K562 (cell line): Measurements from ENCODE around the gene ZKSCAN5. TPM values are rescaled to one million over a fixed set of nuclear protein-coding genes. Genes with fewer than 3 reads are reported as not detected.

ENCODE experiments used
- CBX1 ChIP-seq: sonication (generic); IDR thresholded peaks from 2 replicates; pipeline ENCODE4 v1.6.1; 2016; ENCODE audit warnings: antibody characterized with exemption, low read depth, mild to moderate bottlenecking
- CREB3 ChIP-seq: fragments of 450-650 bp; conservative IDR thresholded peaks from 2 replicates; pipeline ENCODE4 v1.6.1; 2016; ENCODE audit warnings: missing genetic modification characterization, low read depth, mild to moderate bottlenecking, missing compliant biosample characterization, moderate library complexity
- E2F1 ChIP-seq: sonication (generic); formaldehyde crosslinking; IDR thresholded peaks from 2 replicates; pipeline ENCODE4 v1.8.1; 2023; ENCODE audit warnings: mild to moderate bottlenecking, missing genetic modification reagents, moderate library complexity
- ELF2 ChIP-seq: fragments of 250-450 bp; sonication (Bioruptor Pico); IDR thresholded peaks from 2 replicates; pipeline ENCODE4 v1.5.0; 2021; ENCODE audit warnings: mild to moderate bottlenecking
- ETS1 ChIP-seq: conservative IDR thresholded peaks from 2 replicates; pipeline ENCODE4 v1.6.1; 2011; ENCODE audit warnings: low read depth, mild to moderate bottlenecking, low read length; ENCODE audit not compliant: control insufficient read depth
- HDAC3 ChIP-seq: fragments of 450-650 bp; IDR thresholded peaks from 2 replicates; pipeline ENCODE4 v1.6.1; 2018; ENCODE audit warnings: borderline replicate concordance, mild to moderate bottlenecking, moderate library complexity; ENCODE audit not compliant: partially characterized antibody
- HNRNPK ChIP-seq: fragments of 200-400 bp; formaldehyde crosslinking; IDR thresholded peaks from one replicate; pipeline ENCODE4 v1.6.1; 2018; ENCODE audit warnings: mild to moderate bottlenecking, low read depth, low read length; ENCODE audit not compliant: poor library complexity, severe bottlenecking
- MEF2A ChIP-seq: IDR thresholded peaks from 2 replicates; pipeline ENCODE4 v1.6.1; 2011; ENCODE audit warnings: low read depth, mild to moderate bottlenecking, low read length, moderate library complexity; ENCODE audit not compliant: control insufficient read depth
- PML ChIP-seq: IDR thresholded peaks from 2 replicates; pipeline ENCODE4 v1.6.1; 2012; ENCODE audit warnings: low read length, inconsistent platforms
- POLR2B ChIP-seq: fragments of 450-650 bp; IDR thresholded peaks from 2 replicates; pipeline ENCODE4 v1.6.1; 2018; ENCODE audit warnings: low read depth; ENCODE audit not compliant: partially characterized antibody
- POLR2G ChIP-seq: fragments of 200-400 bp; formaldehyde crosslinking; IDR thresholded peaks from 2 replicates; pipeline ENCODE4 v1.6.1; 2017; ENCODE audit warnings: low read depth, mild to moderate bottlenecking, antibody characterized with exemption, low read length, moderate library complexity
- SRSF1 ChIP-seq: fragments of 200-400 bp; formaldehyde crosslinking; IDR thresholded peaks from 2 replicates; pipeline ENCODE4 v1.6.1; 2017; ENCODE audit warnings: mild to moderate bottlenecking, low read depth, low read length, moderate library complexity
- THAP12 ChIP-seq: fragments of 250-450 bp; sonication (Bioruptor Pico); IDR thresholded peaks from 2 replicates; pipeline ENCODE4 v1.9.0; 2021; ENCODE audit warnings: mild to moderate bottlenecking, inconsistent platforms
- USF1 ChIP-seq: sonication (generic); formaldehyde crosslinking; IDR thresholded peaks from 2 replicates; pipeline ENCODE4 v1.9.0; 2022; ENCODE audit warnings: mild to moderate bottlenecking, missing genetic modification reagents
- WHSC1 ChIP-seq: IDR thresholded peaks from one replicate; pipeline ENCODE4 v1.6.1; 2012; ENCODE audit warnings: low read length, control low read depth, inconsistent platforms
- ZBED1 ChIP-seq: IDR thresholded peaks from 2 replicates; pipeline ENCODE4 v1.6.1; 2014
- ZBTB17 ChIP-seq: fragments of 450-650 bp; formaldehyde crosslinking; IDR thresholded peaks from 2 replicates; pipeline ENCODE4 v1.4.0; 2020; ENCODE audit warnings: mild to moderate bottlenecking
- ZEB2 ChIP-seq: fragments of 450-650 bp; IDR thresholded peaks from 2 replicates; pipeline ENCODE4 v1.6.1; 2016
- ZNF12 ChIP-seq: sonication (generic); formaldehyde crosslinking; IDR thresholded peaks from 2 replicates; pipeline ENCODE4 v1.4.0; 2020; ENCODE audit warnings: mild to moderate bottlenecking, missing genetic modification reagents
- ZNF146 ChIP-seq: IDR thresholded peaks from one replicate; pipeline ENCODE4 v1.6.1; 2018; ENCODE audit warnings: missing compliant biosample characterization; ENCODE audit not compliant: unreplicated experiment
- ZNF253 ChIP-seq: fragments of 250-450 bp; sonication (Bioruptor Pico); conservative IDR thresholded peaks from 2 replicates; pipeline ENCODE4 v1.6.1; 2021; ENCODE audit warnings: mild to moderate bottlenecking
- ZNF766 ChIP-seq: fragments of 200-800 bp; sonication (Bioruptor generic); conservative IDR thresholded peaks from 2 replicates; pipeline ENCODE4 v1.6.1; 2016; ENCODE audit warnings: missing genetic modification characterization, missing compliant biosample characterization
- ZSCAN32 ChIP-seq: fragments of 450-650 bp; formaldehyde crosslinking; IDR thresholded peaks from 2 replicates; pipeline ENCODE4 v1.4.0; 2020; ENCODE audit warnings: mild to moderate bottlenecking, moderate library complexity
- polyA plus RNA-seq, 8 experiments: library from polyadenylated mRNA; depleted of rRNA in 4 of 8; stranded (reverse) in 5 of 8; unstranded in 3 of 8; fragments of >200 nt; fragmentation: Nextera tagmentation in 2 of 8; fragmentation: Illumina TruSeq in 1 of 8; extraction: Ambion mirVana in 2 of 8; extraction: Trizol in 1 of 8; gene quantifications; 2 replicates each; pipeline versions ENCODE4 v1.2.1 to v1.2.3, GENCODE V29; 2011 to 2014; ENCODE audit warnings: inconsistent platforms in 1 of 8, missing spikeins in 1 of 8
- total RNA-seq, 7 experiments: library from RNA; depleted of rRNA in 6 of 7; stranded (reverse); fragments of >200 nt in 6 of 7; fragmentation: Illumina TruSeq in 2 of 7; extraction: Trizol in 2 of 7; gene quantifications; 2 replicates each; pipeline versions ENCODE4 v1.2.1 to v1.2.3, GENCODE V29; 2011 to 2021; ENCODE audit warnings: low replicate concordance in 1 of 7

Gene ZKSCAN5
- total and polyA plus RNA-seq, 9 of the 15 experiments (the other 6 are each of a cell fraction or from before 2014, with no cell fraction given), result 4.2 to 19.0 (median 15.0) TPM

GRCh38 chr7:99551767-99552463, 47.5 kb downstream of the ZKSCAN5 start, which contains the start of gene FAM200A (continued):
- no peak for TF ChIP-seq E2F1
- TF ChIP-seq ZNF146, result no peak
- TF ChIP-seq PML, result peak; percentile 93
- no peak for TF ChIP-seq ZEB2
- peak; percentile 77; the same call in 1 of the 2 replicates for TF ChIP-seq ETS1
- TF ChIP-seq ZNF766 (CRISPR knock-in tag), result peak; percentile 73
- TF ChIP-seq ELF2 (CRISPR knock-in tag), result peak; percentile 85
- no peak for TF ChIP-seq HDAC3
- no peak for TF ChIP-seq CREB3 (tag)
- no peak for TF ChIP-seq CBX1
- TF ChIP-seq THAP12 (CRISPR knock-in tag), result peak; percentile 99
- 0 out of 2 replicates have a peak, but pooled peaks have one; percentile 37 for TF ChIP-seq MEF2A
- no peak for TF ChIP-seq USF1 (CRISPR knock-in tag)
- TF ChIP-seq ZBTB17 (CRISPR knock-in tag), result peak; percentile 66; the same call in 1 of the 2 replicates
- no peak for TF ChIP-seq HNRNPK
- TF ChIP-seq ZNF253 (CRISPR knock-in tag), result no peak
- TF ChIP-seq ZSCAN32 (CRISPR knock-in tag), result no peak
- TF ChIP-seq SRSF1, result no peak
- peak; percentile 79 for TF ChIP-seq POLR2G
- TF ChIP-seq ZNF12 (CRISPR knock-in tag), result 0 out of 2 replicates have a peak, but pooled peaks have one; percentile 56
- no peak; the same call in 1 of the 2 replicates for TF ChIP-seq ZBED1
- no peak for TF ChIP-seq WHSC1
- peak; percentile 93 for TF ChIP-seq POLR2B
